Muscle layer of duodenum (tissue), 2 donors: ENCODE measurements around the gene TIGD2.
"Not testable (repeated sequence)": the region's sequence is repeated elsewhere in the genome, so short reads cannot be mapped to it uniquely, and the experiment has no call there.

Source experiments
- H3K27ac ChIP-seq: one replicate; pipeline ENCODE4 v1.7.0; 2013; ENCODE audit warnings: mild to moderate bottlenecking, low read length
- H3K27me3 ChIP-seq: one replicate; pipeline ENCODE4 v1.7.0; 2013; ENCODE audit warnings: low read depth, mild to moderate bottlenecking, control low read depth, low read length
- H3K36me3 ChIP-seq, 2 donors: one replicate each; pipeline ENCODE4 v1.7.0; 2013; ENCODE audit warnings: low read length in 2 of 2, control low read depth in 1 of 2, mild to moderate bottlenecking in 1 of 2; ENCODE audit not compliant: insufficient read depth in 2 of 2, control insufficient read depth in 1 of 2
- H3K4me1 ChIP-seq, 2 donors: one replicate each; pipeline ENCODE4 v1.7.0; 2013; ENCODE audit warnings: low read length in 2 of 2, mild to moderate bottlenecking in 2 of 2, control low read depth in 1 of 2, moderate library complexity in 1 of 2; ENCODE audit not compliant: insufficient read depth in 2 of 2, control insufficient read depth in 1 of 2
- H3K4me3 ChIP-seq, 2 donors: one replicate each; pipeline ENCODE4 v1.7.0; 2013; ENCODE audit warnings: low read length in 2 of 2, low read depth in 1 of 2, mild to moderate bottlenecking in 1 of 2
- H3K9me3 ChIP-seq, 2 donors: one replicate each; pipeline ENCODE4 v1.7.0; 2013; ENCODE audit warnings: low read length in 2 of 2, control low read depth in 1 of 2, mild to moderate bottlenecking in 1 of 2; ENCODE audit not compliant: control insufficient read depth in 1 of 2
- donor health status: healthy.

TIGD2 gene

DNA sequence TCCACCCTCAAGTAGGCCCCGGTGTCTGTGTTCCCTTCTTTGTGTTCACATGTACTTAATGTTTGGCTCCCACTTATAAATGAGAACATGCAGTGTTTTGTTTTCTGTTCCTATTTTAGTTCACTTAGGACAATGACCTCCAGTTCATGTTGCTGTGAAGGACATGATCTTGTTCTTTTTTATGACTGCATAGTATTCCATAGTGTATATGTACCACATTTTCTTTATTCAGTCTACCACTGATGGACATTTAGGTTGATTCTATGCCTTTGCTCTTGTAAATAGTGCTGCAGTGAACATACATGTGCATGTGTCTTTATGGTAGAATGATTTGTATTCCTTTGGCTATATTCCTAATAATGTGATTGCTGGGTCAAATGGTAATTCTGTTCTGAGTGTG lies 33.3 kb downstream of the TIGD2 start:
- not testable (repeated sequence) for H3K4me1 ChIP-seq, H3K27me3 ChIP-seq, H3K27ac ChIP-seq, H3K9me3 ChIP-seq, H3K4me3 ChIP-seq, H3K36me3 ChIP-seq

DNA sequence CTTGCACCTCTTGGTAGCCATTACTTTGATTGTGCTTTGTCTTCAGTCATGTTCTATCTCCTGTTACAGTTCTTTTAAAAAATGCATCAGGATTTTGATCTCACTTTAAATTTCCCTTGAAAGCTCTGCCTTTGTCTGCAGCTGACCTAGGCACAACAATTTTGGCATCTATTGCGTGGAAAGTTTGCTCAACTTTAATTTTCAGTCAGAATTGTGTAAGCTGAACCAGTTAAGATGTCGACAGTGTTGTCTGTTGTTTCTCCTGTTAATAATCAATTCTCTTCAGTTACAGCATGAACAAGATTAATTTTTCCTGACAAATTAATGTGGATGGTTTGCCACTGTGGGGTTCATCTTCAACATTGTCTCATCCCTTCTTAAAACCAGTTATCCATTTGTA lies 34.9 kb downstream of the TIGD2 start:
- no peaks in the 10 kb centered on the region for H3K9me3 ChIP-seq
- H3K4me3 ChIP-seq = no peak overlapping the region
- no peaks in the 10 kb centered on the region for H3K27me3 ChIP-seq
- no peaks in the 10 kb centered on the region for H3K36me3 ChIP-seq
- H3K27ac ChIP-seq = no peak overlapping the region
- no peaks in the 10 kb centered on the region for H3K4me1 ChIP-seq

GRCh38 chr4:89152972-89153371 lies 41.6 kb downstream of the TIGD2 start:
- H3K4me3 ChIP-seq = no peak overlapping the region
- H3K27ac ChIP-seq = no peak overlapping the region
- H3K27me3 ChIP-seq = no peaks in the 10 kb centered on the region
- H3K9me3 ChIP-seq = no peaks in the 10 kb centered on the region
- no peaks in the 10 kb centered on the region for H3K4me1 ChIP-seq
- H3K36me3 ChIP-seq = no peaks in the 10 kb centered on the region

GRCh38 chr4:89156174-89156914 lies 45.0 kb downstream of the TIGD2 start:
- Histone ChIP-seq H3K27me3 (no peaks in the 10 kb centered on the region), H3K36me3 (no peaks in the 10 kb centered on the region), H3K4me3 (no peak overlapping the region), H3K27ac (no peak overlapping the region), H3K4me1 (no peaks in the 10 kb centered on the region), H3K9me3 (no peaks in the 10 kb centered on the region)

DNA sequence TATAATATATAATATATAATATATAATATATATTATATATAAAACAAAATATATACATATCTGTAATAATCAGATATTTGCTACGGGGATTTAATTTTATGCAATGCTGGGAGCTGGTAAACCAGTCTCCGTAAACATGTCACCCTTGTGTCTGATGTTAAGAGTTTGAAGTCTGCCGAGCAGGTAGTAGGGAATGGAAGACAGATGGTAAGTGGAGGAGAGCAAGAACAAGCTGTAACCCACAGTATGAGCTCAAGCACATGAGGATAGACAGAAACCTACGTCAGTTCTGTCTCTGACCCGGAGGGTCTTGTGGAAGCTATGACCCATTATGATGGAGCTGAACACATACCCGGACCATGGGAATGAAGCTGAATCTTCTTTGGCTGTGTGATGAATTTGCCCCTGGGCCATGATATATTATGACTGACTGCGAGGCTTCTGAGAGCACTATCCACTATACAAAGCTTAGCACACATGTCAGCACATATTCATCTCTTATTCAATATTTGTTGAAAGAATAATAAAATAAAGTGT lies 46.2 kb downstream of the TIGD2 start:
- H3K9me3 ChIP-seq = no peaks in the 10 kb centered on the region

DNA sequence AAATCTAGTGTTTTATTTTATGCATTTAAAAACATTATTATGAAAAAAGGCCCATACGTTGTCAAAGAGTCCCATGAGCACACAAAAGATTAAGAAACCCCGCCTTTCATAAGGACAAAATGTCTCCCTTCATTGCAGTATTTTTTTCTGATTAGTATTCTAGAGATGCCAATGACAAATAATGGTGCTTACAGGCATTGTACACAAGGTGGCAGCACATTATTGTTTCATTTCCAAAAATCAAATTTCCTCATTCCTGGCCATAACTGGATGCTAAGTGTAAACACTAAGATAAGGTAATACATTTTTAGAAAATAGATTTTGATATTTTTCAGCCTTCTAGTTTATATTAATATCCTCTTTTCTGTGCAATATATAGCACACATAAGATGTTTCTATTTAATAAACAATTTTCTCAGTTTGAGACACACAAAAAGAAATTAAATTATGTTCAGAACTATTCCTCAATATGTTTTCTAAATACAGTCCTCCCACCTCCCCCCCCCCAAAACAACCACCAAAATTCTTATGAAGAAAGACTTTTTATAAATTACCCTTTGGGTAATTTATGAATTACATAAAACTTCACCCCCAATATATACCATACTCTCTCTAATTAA lies 47.7 kb downstream of the TIGD2 start:
- Histone ChIP-seq H3K9me3 (no peaks in the 10 kb centered on the region), H3K4me3 (no peak overlapping the region), H3K27me3 (no peaks in the 10 kb centered on the region), H3K27ac (no peak overlapping the region), H3K36me3 (no peaks in the 10 kb centered on the region), H3K4me1 (no peaks in the 10 kb centered on the region)

More for the DNA sequence above, 46.2 kb downstream of the TIGD2 start:
- Histone ChIP-seq H3K27ac (no peak overlapping the region), H3K36me3 (no peaks in the 10 kb centered on the region), H3K4me1 (no peaks in the 10 kb centered on the region), H3K27me3 (no peaks in the 10 kb centered on the region), H3K4me3 (no peak overlapping the region)

DNA sequence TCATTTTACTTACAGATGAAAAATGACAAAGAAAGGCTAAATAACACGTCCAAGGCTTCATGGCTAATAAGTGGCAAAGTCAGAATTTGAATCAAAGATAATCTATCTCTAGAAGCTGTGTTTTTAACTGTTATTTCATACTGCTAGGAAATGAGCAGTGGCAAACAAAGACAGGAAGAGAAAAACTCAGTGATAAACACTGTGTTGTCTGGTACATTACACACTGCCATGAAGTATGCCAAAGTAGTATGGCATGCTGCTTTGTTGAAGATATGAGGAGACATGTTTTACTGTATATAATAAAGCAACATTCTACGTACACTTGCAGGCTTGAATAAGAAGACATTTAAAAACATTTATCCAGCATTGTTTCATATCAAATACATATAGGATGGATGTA lies 49.5 kb downstream of the TIGD2 start:
- no peaks in the 10 kb centered on the region for H3K27me3 ChIP-seq
- H3K36me3 ChIP-seq = no peaks in the 10 kb centered on the region
- no peak overlapping the region for H3K4me3 ChIP-seq
- H3K4me1 ChIP-seq = no peaks in the 10 kb centered on the region
- no peaks in the 10 kb centered on the region for H3K9me3 ChIP-seq
- H3K27ac ChIP-seq = no peak overlapping the region

DNA sequence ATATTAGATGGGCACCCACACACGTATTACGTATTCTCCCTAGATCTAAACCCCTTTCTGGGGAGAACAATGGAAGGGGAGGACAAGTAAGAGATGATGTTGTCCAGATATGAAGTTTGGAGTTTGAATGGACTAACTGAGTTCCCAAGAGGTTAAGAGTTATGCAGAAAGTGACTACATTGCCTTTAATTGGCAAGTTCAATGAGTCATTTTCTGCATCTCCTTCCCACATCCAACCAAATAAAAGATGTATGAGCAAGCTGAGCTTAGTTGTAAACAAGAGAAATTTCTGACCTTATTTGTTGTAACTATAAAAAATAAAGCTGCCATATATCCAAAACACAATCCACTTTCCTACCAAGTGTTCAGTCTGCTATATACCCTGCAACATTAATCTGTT lies 50.5 kb downstream of the TIGD2 start:
- H3K4me1 ChIP-seq = no peaks in the 10 kb centered on the region
- H3K27ac ChIP-seq = no peak overlapping the region
- H3K9me3 ChIP-seq = no peaks in the 10 kb centered on the region
- no peak overlapping the region for H3K4me3 ChIP-seq
- no peaks in the 10 kb centered on the region for H3K27me3 ChIP-seq
- H3K36me3 ChIP-seq = no peaks in the 10 kb centered on the region

DNA sequence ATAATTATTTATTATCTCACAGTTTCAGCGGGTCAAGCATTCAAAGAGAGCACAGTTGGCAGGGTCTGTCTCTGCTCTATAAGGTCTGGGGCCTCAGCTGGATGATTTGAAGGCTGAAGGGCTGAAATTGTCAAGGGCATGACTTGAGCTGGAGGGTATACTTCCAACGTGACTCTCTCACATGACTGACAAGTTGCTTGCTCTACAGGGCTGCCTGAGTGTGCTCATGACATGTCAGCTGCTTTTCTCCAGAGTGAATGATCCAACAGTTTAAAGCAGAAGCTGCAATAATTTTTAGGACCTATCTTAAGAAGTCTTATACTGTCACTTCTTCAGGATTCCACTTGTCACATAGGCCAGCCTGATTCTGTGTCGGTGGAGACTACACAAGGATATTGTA lies 51.2 kb downstream of the TIGD2 start:
- Histone ChIP-seq H3K4me1 (no peaks in the 10 kb centered on the region), H3K4me3 (no peak overlapping the region), H3K27me3 (no peaks in the 10 kb centered on the region), H3K27ac (no peak overlapping the region), H3K9me3 (no peaks in the 10 kb centered on the region), H3K36me3 (no peaks in the 10 kb centered on the region)

DNA sequence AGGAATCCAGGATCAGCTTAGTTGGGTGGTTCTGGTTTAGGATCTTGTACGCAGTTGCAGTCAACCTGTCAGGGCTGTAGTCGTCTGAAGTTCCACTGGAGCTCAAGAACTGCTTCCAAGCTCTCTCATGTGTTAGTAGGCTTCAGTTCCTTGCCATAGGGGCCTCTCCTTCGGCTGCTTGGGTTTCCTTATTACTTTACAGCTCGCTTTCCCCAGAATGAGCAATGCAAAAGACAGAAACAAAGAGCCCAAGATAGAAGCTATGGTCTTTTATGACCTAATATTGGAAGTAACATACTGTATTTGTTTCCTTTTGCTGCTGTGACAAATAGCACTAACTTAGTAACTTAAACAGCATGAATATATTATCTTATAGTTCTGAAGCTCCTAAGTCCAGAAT lies 51.7 kb downstream of the TIGD2 start:
- no peak overlapping the region for H3K27ac ChIP-seq
- H3K4me1 ChIP-seq = no peaks in the 10 kb centered on the region
- H3K36me3 ChIP-seq = no peaks in the 10 kb centered on the region
- H3K4me3 ChIP-seq = no peak overlapping the region
- H3K9me3 ChIP-seq = no peaks in the 10 kb centered on the region
- no peaks in the 10 kb centered on the region for H3K27me3 ChIP-seq

DNA sequence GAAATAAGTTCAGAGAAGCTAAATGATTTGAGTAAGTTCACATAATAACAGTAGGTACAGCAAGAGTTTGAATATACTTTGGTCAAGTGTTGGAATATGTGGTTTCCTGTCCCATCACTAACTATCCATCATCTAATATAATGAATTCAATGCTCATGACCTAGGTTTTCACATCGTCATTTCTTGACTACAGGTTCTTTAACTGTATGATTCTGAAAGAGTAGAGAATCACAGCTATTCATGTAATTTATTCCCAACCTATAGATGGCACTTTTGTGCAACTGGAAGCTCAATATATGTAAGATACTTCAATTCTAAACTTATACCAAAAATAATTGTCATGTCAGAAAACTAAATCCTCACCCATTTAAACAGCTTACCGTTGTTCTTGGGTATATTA lies 53.1 kb downstream of the TIGD2 start:
- H3K9me3 ChIP-seq = no peaks in the 10 kb centered on the region

More for the DNA sequence above, 53.1 kb downstream of the TIGD2 start:
- Histone ChIP-seq H3K4me3 (no peak overlapping the region), H3K4me1 (no peaks in the 10 kb centered on the region), H3K36me3 (no peaks in the 10 kb centered on the region), H3K27me3 (no peaks in the 10 kb centered on the region), H3K27ac (no peak overlapping the region)
